Neural progenitor cell (in vitro differentiated cells): ENCODE data around the gene DIPK1B. TPM values are rescaled to one million over a fixed set of nuclear protein-coding genes. Genes with fewer than 3 reads are reported as not detected.
"Not testable (repeated sequence)": the region's sequence is repeated elsewhere in the genome, so short reads cannot be mapped to it uniquely, and the experiment has no call there.

Experiments
- DNase-seq: peaks from one replicate; pipeline ENCODE4 v3.0.0-alpha.2; 2016; ENCODE audit warnings: low spot score
- H2AFZ ChIP-seq: fragments of 200-600 bp; sonication (generic); replicated peaks from 2 replicates; pipeline ENCODE4 v1.6.1; 2016; ENCODE audit warnings: antibody characterized with exemption
- H3F3A ChIP-seq: fragments of 200-600 bp; sonication (generic); 2 replicates; pipeline ENCODE4 v1.6.1; 2016; ENCODE audit warnings: antibody characterized with exemption, low read depth
- H3K27ac ChIP-seq: fragments of 200-600 bp; sonication (generic); 2 replicates; pipeline ENCODE4 v1.5.1; 2016; ENCODE audit warnings: mild to moderate bottlenecking
- H3K27me3 ChIP-seq: fragments of 200-600 bp; sonication (generic); 2 replicates; pipeline ENCODE4 v1.6.1; 2016; ENCODE audit warnings: mild to moderate bottlenecking, moderate library complexity
- H3K36me3 ChIP-seq: fragments of 200-600 bp; sonication (generic); 2 replicates; pipeline ENCODE4 v1.5.1; 2016
- H3K4me1 ChIP-seq: fragments of 200-600 bp; sonication (generic); 2 replicates; pipeline ENCODE4 v1.6.1; 2016; ENCODE audit warnings: mixed run types
- H3K4me2 ChIP-seq: fragments of 200-600 bp; sonication (generic); 2 replicates; pipeline ENCODE4 v1.6.1; 2016
- H3K4me3 ChIP-seq: fragments of 200-600 bp; sonication (generic); 2 replicates; pipeline ENCODE4 v1.5.1; 2016
- H3K79me2 ChIP-seq: fragments of 200-600 bp; sonication (generic); 2 replicates; pipeline ENCODE4 v1.6.1; 2016; ENCODE audit warnings: low read depth
- H3K9ac ChIP-seq: fragments of 200-600 bp; sonication (generic); 2 replicates; pipeline ENCODE4 v1.6.1; 2016
- H3K9me3 ChIP-seq: fragments of 200-600 bp; sonication (generic); 2 replicates; pipeline ENCODE4 v1.5.1; 2016; ENCODE audit warnings: low read depth
- H4K20me1 ChIP-seq: fragments of 200-600 bp; sonication (generic); 2 replicates; pipeline ENCODE4 v1.6.1; 2016; ENCODE audit warnings: low read depth
- H3K27ac Mint-ChIP-seq: 3 replicates; pipeline ENCODE4 v1.8.0; 2021; ENCODE audit warnings: mixed read lengths
- H3K27me3 Mint-ChIP-seq: 2 replicates; pipeline ENCODE4 v1.8.0; 2022; ENCODE audit warnings: low read depth, mild to moderate bottlenecking, inconsistent platforms, moderate library complexity, mixed read lengths; ENCODE audit not compliant: insufficient read depth
- H3K36me3 Mint-ChIP-seq: 3 replicates; pipeline ENCODE4 v1.8.0; 2021; ENCODE audit warnings: mixed read lengths
- H3K4me1 Mint-ChIP-seq: 3 replicates; pipeline ENCODE4 v1.8.0; 2021; ENCODE audit warnings: mixed read lengths
- H3K4me3 Mint-ChIP-seq: 3 replicates; pipeline ENCODE4 v1.8.0; 2021; ENCODE audit warnings: mild to moderate bottlenecking, moderate library complexity, mixed read lengths
- H3K9me3 Mint-ChIP-seq: 3 replicates; pipeline ENCODE4 v1.8.0; 2020; ENCODE audit warnings: mixed read lengths
- CTCF ChIP-seq: fragments of 200-600 bp; sonication (generic); IDR thresholded peaks from 2 replicates; pipeline ENCODE4 v1.5.1; 2017; ENCODE audit warnings: antibody characterized with exemption, mild to moderate bottlenecking
- EZH2 ChIP-seq: fragments of 200-600 bp; sonication (generic); IDR thresholded peaks from 2 replicates; pipeline ENCODE4 v1.6.1; 2017; ENCODE audit warnings: antibody characterized with exemption, mild to moderate bottlenecking, moderate library complexity
- EZH2phosphoT487 ChIP-seq: fragments of 200-600 bp; sonication (generic); IDR thresholded peaks from 2 replicates; pipeline ENCODE4 v1.6.1; 2017; ENCODE audit warnings: antibody characterized with exemption
- total RNA-seq: library from RNA; depleted of rRNA; stranded (reverse); fragments of >200 nt; gene quantifications from 2 replicates; pipeline ENCODE4 v1.2.3, GENCODE V29; 2015; ENCODE audit warnings: low replicate concordance

DIPK1B gene
- total RNA-seq, 1 donor from 2014 or later: 11.8 TPM

DNA sequence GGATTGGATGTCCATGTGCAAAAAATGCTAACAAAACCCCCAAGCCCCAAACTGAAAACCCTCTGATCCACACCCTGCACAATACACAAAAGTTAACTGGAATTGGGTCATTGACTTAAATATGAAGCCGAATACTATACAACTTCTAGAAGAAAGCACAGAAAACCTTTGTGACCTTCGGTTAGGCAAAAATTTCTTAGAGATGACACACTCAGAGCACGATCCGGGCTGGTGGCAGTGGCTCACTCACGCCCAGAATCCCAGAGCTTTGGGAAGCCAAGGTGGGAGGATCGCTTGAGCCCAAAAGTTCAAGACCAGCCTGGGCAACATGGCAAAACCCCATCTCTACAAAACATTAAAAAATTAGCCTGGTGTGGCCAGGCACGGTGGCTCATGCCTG lies 1.8 kb upstream of the DIPK1B start:
- DNase-seq: no peak
- H3K79me2 ChIP-seq: peaks cover 23% of the 10 kb centered on the region
- H4K20me1 ChIP-seq: peaks cover 27% of the 10 kb centered on the region
- no peaks in the 10 kb centered on the region for H3K9me3 ChIP-seq
- H3K4me3 ChIP-seq: no peak overlapping the region
- H3K36me3 ChIP-seq: no peaks in the 10 kb centered on the region
- TF ChIP-seq CTCF: no peak
- TF ChIP-seq EZH2phosphoT487: no peak
- TF ChIP-seq EZH2: no peak
- Mint-ChIP-seq H3K4me3 (peak overlapping the region; percentile 57), H3K4me1 (peaks cover 13% of the 10 kb centered on the region), H3K9me3 (no peaks in the 10 kb centered on the region), H3K27ac (no peak overlapping the region), H3K36me3 (peaks cover 1% of the 10 kb centered on the region), H3K27me3 (peaks cover 5% of the 10 kb centered on the region)
- no peak overlapping the region for H3K9ac ChIP-seq
- H3F3A ChIP-seq: peaks cover 9% of the 10 kb centered on the region
- no peak overlapping the region for H2AFZ ChIP-seq
- no peak overlapping the region for H3K27ac ChIP-seq
- H3K4me1 ChIP-seq: peaks cover 9% of the 10 kb centered on the region
- peaks cover 25% of the 10 kb centered on the region for H3K27me3 ChIP-seq
- no peak overlapping the region for H3K4me2 ChIP-seq

GRCh38 chr9:136711219-136711648 lies 1.1 kb upstream of the DIPK1B start:
- H3F3A ChIP-seq, H3K27ac Mint-ChIP-seq, H3K36me3 Mint-ChIP-seq, H3K36me3 ChIP-seq, H3K4me1 ChIP-seq, H2AFZ ChIP-seq, DNase-seq, H3K9me3 ChIP-seq, H3K27ac ChIP-seq, H3K27me3 Mint-ChIP-seq, H3K9me3 Mint-ChIP-seq, H3K9ac ChIP-seq: not testable (repeated sequence)
- H3K79me2 ChIP-seq: peaks cover 23% of the 10 kb centered on the region
- peaks cover 32% of the 10 kb centered on the region for H4K20me1 ChIP-seq
- H3K4me3 ChIP-seq: peak overlapping the region; percentile 65
- H3K4me3 Mint-ChIP-seq: peak overlapping the region; percentile 89
- H3K4me2 ChIP-seq: peak overlapping the region; percentile 85
- peaks cover 25% of the 10 kb centered on the region for H3K27me3 ChIP-seq
- peaks cover 17% of the 10 kb centered on the region for H3K4me1 Mint-ChIP-seq

DNA sequence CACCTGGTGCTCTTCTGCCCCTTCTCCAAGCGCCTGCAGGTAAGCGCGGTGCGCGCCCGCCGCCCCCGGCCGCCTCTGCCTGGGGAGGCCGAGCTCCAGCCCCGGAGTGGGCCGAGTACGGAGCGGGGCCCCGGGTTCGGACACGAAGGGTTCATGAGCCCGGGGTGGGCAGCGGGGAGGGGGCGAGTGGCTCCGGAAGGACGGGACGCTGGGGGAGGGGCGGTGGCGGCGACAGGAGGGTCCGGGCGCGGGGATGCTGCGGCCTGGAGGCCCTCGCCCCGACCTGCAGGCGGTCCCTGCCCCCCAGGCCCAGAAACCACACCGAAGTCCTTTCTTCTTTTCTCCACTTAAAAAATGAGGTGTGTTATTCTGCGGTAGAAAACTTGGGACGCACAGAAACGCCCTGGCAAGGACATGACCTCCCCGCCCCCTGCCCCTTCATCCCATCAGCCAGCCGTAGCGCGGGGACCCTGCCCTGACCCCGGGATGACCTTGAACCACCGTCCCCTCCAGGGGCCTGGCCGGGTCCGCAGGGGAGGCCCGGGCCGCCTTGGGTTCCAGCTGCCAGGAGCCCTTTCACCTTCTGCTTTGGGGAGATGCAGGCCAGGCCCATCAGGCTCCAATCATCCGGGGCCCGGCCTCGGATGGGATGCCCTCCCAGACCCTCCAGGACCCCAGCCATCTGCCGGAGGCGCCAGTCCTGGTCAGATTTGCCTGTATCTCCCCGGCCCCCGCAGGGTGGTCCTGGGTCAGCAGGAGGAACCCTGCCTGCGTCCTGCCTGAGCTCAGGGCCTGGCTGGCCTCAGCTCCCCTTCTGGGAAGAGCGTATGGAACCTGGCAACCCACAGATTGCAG lies 545 bp downstream of the DIPK1B start:
- Mint-ChIP-seq H3K4me1 (peaks cover 19% of the 10 kb centered on the region), H3K27ac (no peak overlapping the region), H3K9me3 (no peaks in the 10 kb centered on the region), H3K36me3 (peaks cover 7% of the 10 kb centered on the region), H3K4me3 (peak overlapping the region; percentile 85), H3K27me3 (peaks cover 4% of the 10 kb centered on the region)
- H3K27ac ChIP-seq: no peak overlapping the region
- no peaks in the 10 kb centered on the region for H3K9me3 ChIP-seq
- H3K27me3 ChIP-seq: peaks cover 25% of the 10 kb centered on the region
- H3K36me3 ChIP-seq: no peaks in the 10 kb centered on the region
- peak overlapping the region; percentile 70 for H3K9ac ChIP-seq
- peak overlapping the region; percentile 98 for H3K4me2 ChIP-seq
- peak overlapping the region; percentile 99 for H3K4me3 ChIP-seq
- H3F3A ChIP-seq: peaks cover 9% of the 10 kb centered on the region
- DNase-seq: peak; percentile 59
- peaks cover 23% of the 10 kb centered on the region for H3K79me2 ChIP-seq
- peak overlapping the region; percentile 82 for H2AFZ ChIP-seq
- H3K4me1 ChIP-seq: peaks cover 9% of the 10 kb centered on the region
- TF ChIP-seq EZH2phosphoT487: no peak
- no peak for TF ChIP-seq EZH2
- no peak for TF ChIP-seq CTCF
- H4K20me1 ChIP-seq: peaks cover 35% of the 10 kb centered on the region

DNA sequence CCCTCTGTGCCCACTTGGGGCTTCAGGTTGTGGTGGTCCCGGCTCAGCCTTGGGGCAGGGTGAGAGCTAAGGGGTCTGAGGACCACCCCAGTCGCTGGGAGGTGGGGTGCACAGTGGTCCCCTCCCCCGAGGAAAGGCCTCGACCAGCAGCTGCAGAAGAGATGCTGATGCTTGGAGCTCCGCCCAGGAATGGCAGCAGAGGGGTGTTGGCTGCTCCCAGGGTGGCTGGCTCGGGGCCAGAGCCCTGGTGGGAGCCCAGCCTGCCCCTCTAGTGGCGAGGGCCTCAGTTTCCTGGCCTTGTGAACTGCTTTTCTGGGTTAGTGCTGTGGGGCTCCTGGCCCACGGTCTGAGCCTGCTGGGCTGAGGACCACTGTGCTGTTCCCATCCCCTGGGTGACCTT lies 1.2 kb downstream of the DIPK1B start:
- H3K9me3 ChIP-seq: no peaks in the 10 kb centered on the region
- peak overlapping the region; percentile 85 for H3K4me3 Mint-ChIP-seq
- H2AFZ ChIP-seq: no peak overlapping the region
- H3F3A ChIP-seq: peaks cover 9% of the 10 kb centered on the region
- peaks cover 7% of the 10 kb centered on the region for H3K36me3 Mint-ChIP-seq
- no peak overlapping the region for H3K27ac ChIP-seq
- H3K4me1 ChIP-seq: peaks cover 9% of the 10 kb centered on the region
- H3K4me3 ChIP-seq: peak overlapping the region; percentile 99
- TF ChIP-seq EZH2phosphoT487 (no peak), EZH2 (no peak), CTCF (no peak)
- peaks cover 25% of the 10 kb centered on the region for H3K27me3 ChIP-seq
- H3K27ac Mint-ChIP-seq: no peak overlapping the region
- H3K9ac ChIP-seq: no peak overlapping the region
- peaks cover 39% of the 10 kb centered on the region for H4K20me1 ChIP-seq
- peaks cover 23% of the 10 kb centered on the region for H3K79me2 ChIP-seq
- no peaks in the 10 kb centered on the region for H3K36me3 ChIP-seq
- H3K9me3 Mint-ChIP-seq: no peaks in the 10 kb centered on the region
- peaks cover 1% of the 10 kb centered on the region for H3K27me3 Mint-ChIP-seq
- peak overlapping the region; percentile 98 for H3K4me2 ChIP-seq
- DNase-seq: no peak
- H3K4me1 Mint-ChIP-seq: peaks cover 17% of the 10 kb centered on the region
